SU-DHL-6 (cell line): ENCODE measurements around the gene BCAS3.

Experiments used
- CTCF ChIP-seq: fragments of 200-600 bp; sonication (generic); IDR thresholded peaks from one replicate; pipeline ENCODE4 v1.5.1; 2017; ENCODE audit warnings: antibody characterized with exemption, mild to moderate bottlenecking, low read length, moderate library complexity; ENCODE audit not compliant: insufficient read depth, poor library complexity, severe bottlenecking
- EZH2phosphoT487 ChIP-seq: fragments of 200-600 bp; sonication (generic), shearing (Covaris generic); conservative IDR thresholded peaks from 2 replicates; pipeline ENCODE4 v1.6.1; 2018; ENCODE audit warnings: mild to moderate bottlenecking, antibody characterized with exemption, low read length, moderate library complexity, mixed read lengths

GRCh38 chr17:61309362-61310256 lies 632.0 kb downstream of the BCAS3 start:
- TF ChIP-seq CTCF (no peak), EZH2phosphoT487 (no peak)
